ENCODE data around the gene PLET1. TPM values are rescaled to one million over a fixed set of nuclear protein-coding genes. Genes with fewer than 3 reads are reported as not detected.

Gene PLET1
- total RNA-seq, 3 donors from 2014 or later: not detected

DNA sequence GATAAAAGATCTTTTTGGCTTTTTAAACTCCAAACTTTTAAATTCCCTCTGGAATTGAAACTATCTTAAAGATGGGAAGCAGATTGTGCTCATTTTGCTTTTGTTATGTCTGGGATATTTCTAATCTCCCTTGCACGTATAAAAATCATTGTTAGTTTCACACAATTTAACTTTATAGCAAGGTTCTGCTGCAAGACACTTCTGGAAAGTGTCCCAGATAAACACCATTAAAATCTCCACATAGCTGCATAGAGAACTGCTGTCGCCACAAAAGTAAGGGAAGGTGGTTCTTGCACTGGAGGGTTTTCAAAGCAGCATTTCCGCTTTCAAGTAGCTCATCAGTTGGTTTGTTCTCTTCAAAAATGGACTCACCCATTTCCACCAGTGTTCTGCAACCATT, 22.6 kb downstream of the PLET1 start:
- Mint-ChIP-seq H3K9me3 (no peaks in the 10 kb centered on the region), H3K4me3 (no peak overlapping the region), H3K36me3 (ENCODE audit: insufficient read depth) (peaks cover 48% of the 10 kb centered on the region), H3K27me3 (ENCODE audit: low read depth) (no peaks in the 10 kb centered on the region), H3K4me1 (ENCODE audit: low read depth) (no peaks in the 10 kb centered on the region)
- ATAC-seq (no peak), DNase-seq (no peak)

DNA sequence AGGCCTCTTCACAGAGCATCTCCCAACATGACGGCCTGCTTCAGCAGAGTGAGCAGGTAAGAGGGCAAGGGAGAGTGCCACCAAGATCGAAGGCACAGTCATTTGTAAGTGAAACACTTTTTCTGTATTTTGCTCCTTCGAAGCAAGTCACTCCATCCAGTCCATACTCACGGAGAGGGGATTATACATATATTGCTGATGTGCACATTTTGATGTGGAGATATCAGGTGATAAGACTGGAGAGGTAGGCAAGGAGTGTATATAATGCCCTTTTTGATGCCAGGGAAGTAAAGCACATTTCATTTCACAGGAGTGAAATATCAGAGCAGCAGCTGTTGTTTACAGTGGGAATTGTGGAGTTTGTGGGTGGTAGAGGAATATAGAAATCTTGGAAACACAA, 23.2 kb downstream of the PLET1 start:
- Mint-ChIP-seq H3K27me3 (ENCODE audit: low read depth) (no peaks in the 10 kb centered on the region), H3K36me3 (ENCODE audit: insufficient read depth) (peaks cover 43% of the 10 kb centered on the region), H3K4me3 (no peak overlapping the region), H3K9me3 (no peaks in the 10 kb centered on the region), H3K4me1 (ENCODE audit: low read depth) (no peaks in the 10 kb centered on the region)
- DNase-seq (no peak), ATAC-seq (no peak)

DNA sequence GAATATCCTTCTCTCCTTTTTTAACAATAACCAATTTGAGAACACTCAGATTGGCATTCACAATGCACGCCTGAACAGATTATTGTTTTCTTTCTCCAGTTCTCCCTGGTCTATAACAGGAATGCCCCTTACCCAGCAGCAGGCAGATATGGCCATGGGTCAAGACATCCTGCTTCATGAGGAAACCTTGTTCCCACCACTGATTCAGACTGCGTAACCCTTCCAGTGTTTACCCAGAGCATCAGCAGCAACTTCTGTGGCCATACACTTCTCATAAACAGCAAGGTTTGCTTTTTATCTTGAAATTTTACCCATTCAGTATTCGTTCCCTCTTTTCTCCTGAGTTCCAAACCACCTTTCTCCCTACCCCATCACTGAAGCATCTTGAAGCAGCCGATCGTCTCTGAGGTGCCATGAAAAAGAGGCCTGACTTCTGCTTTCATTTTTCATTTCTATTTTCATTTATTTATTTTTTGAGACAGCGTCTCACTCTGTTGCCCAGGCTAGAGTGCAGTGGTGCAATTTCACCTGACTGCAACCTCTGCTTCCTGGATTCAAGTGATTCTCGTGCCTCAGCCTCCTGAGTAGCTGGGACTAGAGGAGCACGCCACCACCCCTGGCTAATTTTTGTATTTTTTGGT, 24.8 kb downstream of the PLET1 start:
- no peaks in the 10 kb centered on the region for H3K27me3 Mint-ChIP-seq (ENCODE audit: low read depth)
- DNase-seq: no peak
- H3K36me3 Mint-ChIP-seq (ENCODE audit: insufficient read depth): peaks cover 46% of the 10 kb centered on the region
- ATAC-seq: no peak
- no peaks in the 10 kb centered on the region for H3K9me3 Mint-ChIP-seq
- H3K4me3 Mint-ChIP-seq: no peak overlapping the region
- no peaks in the 10 kb centered on the region for H3K4me1 Mint-ChIP-seq (ENCODE audit: low read depth)

DNA sequence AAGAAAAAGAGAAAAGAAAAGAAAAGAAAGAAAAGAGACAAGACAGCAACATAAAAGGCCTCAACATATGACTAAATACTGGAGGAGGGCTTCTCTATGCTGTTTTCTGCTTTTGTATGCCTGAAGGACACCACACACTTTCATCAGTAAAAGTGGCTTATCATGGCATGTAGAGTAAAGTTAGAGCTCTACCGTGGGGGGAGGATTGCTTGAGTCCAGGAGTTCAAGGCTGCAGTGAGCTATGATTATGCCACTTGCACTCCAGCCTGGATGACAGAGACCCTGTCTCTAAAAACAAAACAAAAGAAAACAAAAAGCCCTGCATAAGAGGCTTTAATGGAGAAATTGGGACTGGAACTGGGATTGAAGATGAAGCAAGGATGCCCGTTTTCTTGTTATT, 28.7 kb downstream of the PLET1 start:
- Mint-ChIP-seq H3K4me1 (ENCODE audit: low read depth) (peaks cover 13% of the 10 kb centered on the region), H3K27me3 (ENCODE audit: low read depth) (no peaks in the 10 kb centered on the region)

DNA sequence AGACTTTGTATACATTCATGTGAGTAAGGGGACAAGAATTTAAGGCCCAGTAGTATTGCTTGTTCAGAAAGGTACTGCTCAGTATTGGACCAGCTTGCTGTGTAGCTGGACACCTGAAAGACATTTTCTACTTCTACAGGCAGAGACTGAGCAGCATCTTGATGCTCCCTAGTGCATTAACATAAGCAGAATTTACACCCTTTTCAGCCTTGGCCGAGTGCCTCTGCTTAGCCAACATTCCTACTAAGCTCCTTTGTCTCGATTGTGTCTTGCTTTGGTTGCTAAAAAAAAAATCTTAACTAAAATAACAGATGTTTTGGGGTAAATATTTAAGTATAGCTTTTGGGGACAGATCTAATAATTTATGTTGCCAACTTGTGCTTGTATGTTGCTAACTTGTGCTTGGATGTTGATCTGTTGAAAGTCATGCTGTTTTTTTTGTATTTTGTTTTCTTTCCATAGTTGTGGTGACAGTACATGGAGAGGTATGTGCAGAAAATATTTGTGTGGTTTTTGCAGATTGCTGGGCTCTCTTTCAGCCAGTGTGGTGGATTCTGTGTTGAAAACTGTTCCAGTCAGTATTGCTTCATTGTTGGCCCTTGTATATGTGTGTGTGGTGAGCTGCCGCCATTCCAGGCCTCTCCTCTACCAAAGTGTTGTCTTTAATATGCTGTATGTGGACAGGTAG, 30.8 kb downstream of the PLET1 start:
- no peak for DNase-seq
- ATAC-seq: no peak
- H3K9me3 Mint-ChIP-seq: no peaks in the 10 kb centered on the region
- no peak overlapping the region for H3K4me3 Mint-ChIP-seq
- H3K27me3 Mint-ChIP-seq (ENCODE audit: low read depth): no peaks in the 10 kb centered on the region
- peaks cover 28% of the 10 kb centered on the region for H3K36me3 Mint-ChIP-seq (ENCODE audit: insufficient read depth)
- H3K4me1 Mint-ChIP-seq (ENCODE audit: low read depth): peaks cover 17% of the 10 kb centered on the region

More for the DNA sequence above, 28.7 kb downstream of the PLET1 start:
- DNase-seq (no peak), ATAC-seq (no peak)
- Mint-ChIP-seq H3K4me3 (no peak overlapping the region), H3K36me3 (ENCODE audit: insufficient read depth) (peaks cover 41% of the 10 kb centered on the region), H3K9me3 (no peaks in the 10 kb centered on the region)

DNA sequence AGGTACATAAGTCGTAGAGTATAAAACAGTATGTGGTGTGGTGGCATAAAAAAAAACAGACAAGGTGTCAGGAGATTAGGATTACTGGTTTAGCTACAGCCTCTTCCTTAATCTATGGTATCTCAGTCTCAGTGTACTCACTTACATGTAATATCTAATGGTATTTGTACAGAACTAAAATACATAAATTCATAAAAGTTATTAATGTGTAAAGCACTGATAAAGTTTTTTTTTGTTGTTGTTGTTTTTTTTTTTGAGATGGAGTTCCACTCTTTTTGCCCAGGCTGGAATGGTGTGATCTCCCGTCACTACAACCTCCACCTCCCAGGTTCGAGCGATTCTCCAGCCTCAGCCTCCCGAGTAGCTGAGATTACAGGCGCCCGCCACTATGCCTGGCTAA, 31.5 kb downstream of the PLET1 start:
- Mint-ChIP-seq H3K9me3 (no peaks in the 10 kb centered on the region), H3K36me3 (ENCODE audit: insufficient read depth) (peaks cover 28% of the 10 kb centered on the region), H3K27me3 (ENCODE audit: low read depth) (no peaks in the 10 kb centered on the region), H3K4me3 (no peak overlapping the region), H3K4me1 (ENCODE audit: low read depth) (peaks cover 17% of the 10 kb centered on the region)
- DNase-seq (no peak), ATAC-seq (no peak)

DNA sequence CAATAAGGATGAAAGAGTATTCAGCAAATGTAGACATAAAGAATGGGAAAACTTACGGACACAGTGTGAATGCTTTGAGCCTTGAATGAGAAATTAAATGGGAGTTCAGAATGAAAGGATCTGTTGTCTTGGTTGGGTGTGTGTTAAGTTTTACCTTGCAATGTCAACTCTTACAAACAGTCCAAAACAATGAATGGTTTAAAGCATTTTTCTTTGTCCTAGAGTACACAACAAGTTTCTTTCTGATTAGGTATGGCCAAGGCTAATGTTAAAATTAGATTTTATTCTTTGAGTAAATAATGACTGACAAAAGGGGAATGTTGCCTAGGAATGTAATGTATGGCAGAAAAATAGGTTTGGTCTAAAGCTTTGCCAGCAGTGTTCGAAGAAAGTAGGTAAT, 32.0 kb downstream of the PLET1 start:
- no peak for ATAC-seq
- Mint-ChIP-seq H3K4me3 (no peak overlapping the region), H3K4me1 (ENCODE audit: low read depth) (peaks cover 17% of the 10 kb centered on the region), H3K27me3 (ENCODE audit: low read depth) (no peaks in the 10 kb centered on the region), H3K9me3 (no peaks in the 10 kb centered on the region), H3K36me3 (ENCODE audit: insufficient read depth) (peaks cover 25% of the 10 kb centered on the region)
- DNase-seq: no peak

DNA sequence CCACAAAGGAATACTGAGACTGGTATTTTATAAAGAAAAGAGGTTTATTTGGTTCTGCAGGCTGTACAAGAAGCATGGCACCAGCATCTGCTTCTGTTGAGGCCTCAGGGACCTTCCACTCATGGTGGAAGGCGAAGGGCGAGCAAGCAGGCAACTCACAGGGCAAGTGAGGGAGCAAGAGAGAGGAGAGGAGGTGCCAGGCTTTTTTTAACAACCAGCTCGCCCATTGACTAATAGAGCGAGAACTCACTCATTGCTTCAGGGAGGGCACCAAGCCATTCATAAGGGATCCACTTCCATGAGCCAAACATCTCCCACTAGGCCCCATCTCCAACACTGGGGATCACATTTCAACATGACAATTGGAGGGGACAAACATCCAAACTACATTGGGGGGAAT, 33.2 kb downstream of the PLET1 start:
- peaks cover 17% of the 10 kb centered on the region for H3K4me1 Mint-ChIP-seq (ENCODE audit: low read depth)
- H3K36me3 Mint-ChIP-seq (ENCODE audit: insufficient read depth): peaks cover 25% of the 10 kb centered on the region
- ATAC-seq (no peak), DNase-seq (no peak)
- H3K4me3 Mint-ChIP-seq: peak overlapping the region; percentile 89
- no peaks in the 10 kb centered on the region for H3K27me3 Mint-ChIP-seq (ENCODE audit: low read depth)
- H3K9me3 Mint-ChIP-seq: no peaks in the 10 kb centered on the region

DNA sequence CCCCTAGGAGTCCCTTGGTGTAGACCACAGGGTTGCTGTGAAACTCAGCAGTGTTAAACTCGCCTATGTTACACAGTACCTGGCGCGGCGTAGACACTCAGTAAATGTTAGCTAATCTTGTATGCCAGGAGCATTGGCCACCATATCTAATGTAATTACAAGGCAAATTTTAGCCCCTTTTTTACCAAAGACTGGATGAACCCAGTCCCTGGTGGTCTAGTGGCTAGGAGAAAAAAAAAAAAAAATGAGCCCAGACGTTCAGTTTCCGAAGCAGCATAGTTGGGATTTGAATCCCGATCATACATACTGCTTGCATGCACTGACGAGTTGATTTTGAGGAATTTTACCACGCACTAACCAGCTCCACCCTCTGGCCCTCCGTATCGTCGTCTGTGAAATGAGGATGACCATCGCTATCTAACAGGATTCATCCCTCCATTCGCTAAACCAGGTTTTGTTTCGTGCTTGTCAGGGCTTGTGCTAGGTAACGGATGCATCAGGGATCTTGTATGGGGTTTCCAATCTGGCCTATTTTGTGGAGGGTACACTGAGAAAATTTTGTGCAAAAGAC, 33.7 kb downstream of the PLET1 start:
- Mint-ChIP-seq H3K4me1 (ENCODE audit: low read depth) (peaks cover 17% of the 10 kb centered on the region), H3K4me3 (peak overlapping the region; percentile 89), H3K27me3 (ENCODE audit: low read depth) (no peaks in the 10 kb centered on the region), H3K36me3 (ENCODE audit: insufficient read depth) (peaks cover 23% of the 10 kb centered on the region), H3K9me3 (no peaks in the 10 kb centered on the region)
- ATAC-seq (peak; percentile 73 to 76), DNase-seq (no peak)

DNA sequence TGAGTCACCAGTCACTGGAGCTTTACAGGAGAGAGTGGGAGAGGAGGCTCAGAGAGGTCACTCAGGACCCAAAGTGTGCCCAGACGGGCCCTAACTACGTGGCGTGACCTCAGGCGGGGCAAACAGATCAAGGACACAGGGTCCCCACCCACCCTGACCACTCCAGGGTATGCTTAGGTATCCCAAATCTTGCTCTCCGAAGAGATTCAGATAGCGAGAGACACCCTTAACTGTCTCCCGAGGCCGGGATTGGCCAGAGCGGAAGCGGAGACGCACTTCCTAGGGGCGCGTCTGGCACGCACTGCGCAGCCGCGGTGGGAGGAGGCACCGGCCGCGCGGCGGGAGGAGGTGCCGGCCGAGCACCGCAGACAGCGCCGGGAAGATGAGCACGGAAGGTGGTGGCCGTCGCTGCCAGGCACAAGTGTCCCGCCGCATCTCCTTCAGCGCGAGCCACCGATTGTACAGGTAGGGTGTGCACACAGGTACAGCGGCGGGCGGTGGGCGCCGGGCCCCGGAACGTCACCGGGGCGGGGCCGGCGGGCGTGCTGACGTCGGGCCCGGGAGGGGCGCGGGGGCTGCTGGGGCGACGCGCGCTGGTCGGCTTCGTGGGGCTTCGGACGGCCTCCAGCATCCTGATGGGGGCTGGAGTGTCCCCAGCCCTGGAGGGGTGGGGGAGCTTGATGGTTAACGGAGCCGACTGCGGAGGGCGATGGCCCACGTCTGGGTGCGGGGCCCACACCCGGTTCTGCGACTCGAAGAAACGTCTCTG, 34.4 kb downstream of the PLET1 start, which contains the start of gene PTS:
Gene PTS (plus strand): TSS at position 367 of the 769 bp plus-strand sequence. CDS start 16 bp downstream, at position 383.
- Mint-ChIP-seq H3K27me3 (ENCODE audit: low read depth) (no peaks in the 10 kb centered on the region), H3K4me3 (peak within 1 kb of the TSS; percentile 89), H3K9me3 (no peaks in the 10 kb centered on the region), H3K4me1 (ENCODE audit: low read depth) (peaks cover 17% of the 10 kb centered on the region), H3K36me3 (ENCODE audit: insufficient read depth) (peaks cover 20% of the 10 kb centered on the region)
- DNase-seq: peak; percentile 73
- peak; percentile 96 to 97 for ATAC-seq

DNA sequence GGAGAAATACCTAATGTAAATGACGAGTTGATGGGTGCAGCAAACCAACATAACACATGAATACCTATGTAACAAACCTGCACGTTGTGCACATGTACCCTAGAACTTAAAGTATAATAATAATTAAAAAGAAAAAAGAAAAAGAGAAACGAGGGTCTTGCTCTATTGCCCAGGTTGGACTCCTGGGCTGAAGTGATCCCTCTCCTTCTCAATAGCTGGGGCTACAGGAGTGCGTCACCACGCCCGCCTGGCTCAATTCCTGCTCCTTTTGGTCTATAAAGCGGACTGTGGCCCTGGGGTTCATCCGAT, 35.0 kb downstream of the PLET1 start:
- Mint-ChIP-seq H3K9me3 (no peaks in the 10 kb centered on the region), H3K4me1 (ENCODE audit: low read depth) (peaks cover 17% of the 10 kb centered on the region), H3K36me3 (ENCODE audit: insufficient read depth) (peaks cover 16% of the 10 kb centered on the region), H3K27me3 (ENCODE audit: low read depth) (no peaks in the 10 kb centered on the region), H3K4me3 (peak overlapping the region; percentile 89)
- DNase-seq: no peak
- ATAC-seq: no peak

DNA sequence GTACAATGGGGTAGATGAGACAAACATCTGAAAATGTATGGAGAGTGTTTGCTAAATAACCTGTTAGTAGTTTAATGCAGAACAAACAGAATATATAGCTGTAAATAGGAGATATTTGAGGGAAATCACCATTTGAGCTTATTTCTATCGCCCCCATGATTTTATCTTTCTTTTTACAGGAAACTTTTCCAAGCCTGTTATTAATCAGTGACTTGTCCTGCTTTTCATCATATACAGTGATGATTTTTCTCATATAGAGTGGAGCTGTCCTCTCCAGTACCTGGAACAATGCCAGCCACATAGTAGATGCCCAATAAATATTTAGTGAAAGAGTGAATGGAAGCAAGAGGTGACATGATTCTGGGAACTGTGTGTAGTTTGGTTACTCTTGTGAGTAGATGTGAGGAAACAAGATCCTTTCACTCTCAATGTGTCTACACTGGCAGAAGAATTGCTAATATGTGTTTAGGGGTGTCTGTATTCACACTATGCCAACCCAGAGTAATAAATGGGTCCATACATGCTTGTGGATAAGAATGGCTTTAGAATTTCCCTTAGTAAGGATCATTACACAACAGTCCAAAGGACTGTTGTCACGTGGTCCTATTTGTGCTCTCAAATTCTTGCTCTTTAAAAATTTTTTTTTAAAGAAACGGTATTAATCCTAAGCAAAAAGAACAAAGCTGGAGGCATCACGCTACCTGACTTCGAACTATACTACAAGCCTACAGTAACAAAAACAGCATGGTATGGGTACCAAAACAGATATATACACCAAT, 36.7 kb downstream of the PLET1 start:
- peaks cover 17% of the 10 kb centered on the region for H3K4me1 Mint-ChIP-seq (ENCODE audit: low read depth)
- DNase-seq (no peak), ATAC-seq (no peak)
- no peaks in the 10 kb centered on the region for H3K9me3 Mint-ChIP-seq
- no peak overlapping the region for H3K4me3 Mint-ChIP-seq
- H3K27me3 Mint-ChIP-seq (ENCODE audit: low read depth): no peaks in the 10 kb centered on the region
- H3K36me3 Mint-ChIP-seq (ENCODE audit: insufficient read depth): peaks cover 9% of the 10 kb centered on the region

DNA sequence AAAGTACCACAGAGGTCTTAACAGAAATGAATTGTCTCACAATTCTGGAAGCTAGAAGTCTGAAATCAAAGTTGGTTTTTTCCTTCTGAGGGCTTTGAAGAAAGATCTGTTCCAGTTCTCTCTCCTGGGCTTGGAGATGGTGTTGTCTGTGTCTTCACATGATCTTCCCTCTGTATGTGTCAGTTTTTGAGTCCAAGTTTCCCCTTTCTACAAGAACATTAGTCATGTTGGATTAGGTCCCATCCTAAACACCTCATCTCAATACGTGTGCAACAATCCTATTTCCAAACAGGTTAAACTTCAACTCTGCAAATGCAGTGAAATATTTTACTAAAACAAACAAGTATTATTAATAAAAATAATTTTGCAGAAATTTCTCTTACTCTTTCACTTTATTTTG, 37.5 kb downstream of the PLET1 start:
- H3K9me3 Mint-ChIP-seq: no peaks in the 10 kb centered on the region

DNA sequence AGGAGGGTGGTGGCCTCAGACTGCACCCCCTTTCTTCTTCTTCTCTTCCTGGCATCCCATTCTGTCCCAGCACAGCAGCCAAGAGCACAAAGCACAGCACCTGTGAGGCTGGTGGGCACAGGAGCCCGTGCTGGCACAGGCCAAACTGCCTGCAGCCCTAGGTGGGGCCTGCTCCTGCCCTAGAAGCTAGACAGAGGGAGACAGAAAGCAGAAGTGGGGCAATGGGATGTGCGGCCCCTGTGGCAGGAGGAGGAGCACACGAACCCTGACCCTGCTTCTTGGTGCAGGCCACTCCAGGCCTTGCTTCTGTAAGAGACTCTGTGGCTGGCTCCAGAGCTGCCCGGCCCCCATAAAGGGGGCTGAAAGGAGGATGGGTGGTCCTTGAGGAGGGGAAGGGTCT, 38.4 kb downstream of the PLET1 start:
- DNase-seq (no peak), ATAC-seq (no peak)
- no peaks in the 10 kb centered on the region for H3K9me3 Mint-ChIP-seq
- H3K4me1 Mint-ChIP-seq (ENCODE audit: low read depth): peaks cover 8% of the 10 kb centered on the region
- H3K36me3 Mint-ChIP-seq (ENCODE audit: insufficient read depth): no peaks in the 10 kb centered on the region
- H3K27me3 Mint-ChIP-seq (ENCODE audit: low read depth): no peaks in the 10 kb centered on the region
- H3K4me3 Mint-ChIP-seq: no peak overlapping the region

More for the DNA sequence above, 37.5 kb downstream of the PLET1 start:
- DNase-seq (no peak), ATAC-seq (no peak)
- H3K36me3 Mint-ChIP-seq (ENCODE audit: insufficient read depth): peaks cover under 1% of the 10 kb centered on the region
- H3K4me1 Mint-ChIP-seq (ENCODE audit: low read depth): peaks cover 13% of the 10 kb centered on the region
- no peak overlapping the region for H3K4me3 Mint-ChIP-seq
- no peaks in the 10 kb centered on the region for H3K27me3 Mint-ChIP-seq (ENCODE audit: low read depth)
